Epithelial cell of esophagus (primary cell): ENCODE measurements around the gene TPX2.

ENCODE experiments used
- DNase-seq: peaks from one replicate; pipeline ENCODE4 v3.0.0; 2010; ENCODE audit warnings: low read depth
- H3K4me3 ChIP-seq: 2 replicates; pipeline ENCODE4 v1.5.1; 2011; ENCODE audit warnings: mild to moderate bottlenecking, low read length, control low read depth
- TF ChIP-seq, protein P1 (sequence below): IDR thresholded peaks from 2 replicates; pipeline ENCODE4 v1.5.1; 2011; ENCODE audit warnings: low read depth, mild to moderate bottlenecking, low read length, control low read depth, inconsistent platforms; ENCODE audit not compliant: insufficient read depth; ENCODE audit errors: missing control alignments

The TPX2 gene

DNA sequence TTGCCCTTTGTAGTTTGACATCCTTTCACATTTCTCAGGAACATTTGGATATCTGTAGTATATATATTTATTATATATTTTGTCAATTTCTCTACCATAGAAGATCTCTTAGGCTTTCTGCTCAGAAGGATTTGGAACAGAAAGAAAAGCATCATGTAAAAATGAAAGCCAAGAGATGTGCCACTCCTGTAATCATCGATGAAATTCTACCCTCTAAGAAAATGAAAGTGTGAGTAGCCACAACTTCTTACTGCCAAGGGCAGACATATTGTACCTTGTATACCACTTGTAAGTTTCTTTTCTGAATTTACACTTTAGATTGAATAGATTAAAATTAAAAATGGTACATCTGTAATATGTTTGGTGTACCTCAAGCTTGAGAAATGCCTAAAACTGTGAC, 31.2 kb downstream of the TPX2 start:
- H3K4me3 ChIP-seq: no peak overlapping the region
- DNase-seq: no peak
- TF ChIP-seq, protein P1, sequence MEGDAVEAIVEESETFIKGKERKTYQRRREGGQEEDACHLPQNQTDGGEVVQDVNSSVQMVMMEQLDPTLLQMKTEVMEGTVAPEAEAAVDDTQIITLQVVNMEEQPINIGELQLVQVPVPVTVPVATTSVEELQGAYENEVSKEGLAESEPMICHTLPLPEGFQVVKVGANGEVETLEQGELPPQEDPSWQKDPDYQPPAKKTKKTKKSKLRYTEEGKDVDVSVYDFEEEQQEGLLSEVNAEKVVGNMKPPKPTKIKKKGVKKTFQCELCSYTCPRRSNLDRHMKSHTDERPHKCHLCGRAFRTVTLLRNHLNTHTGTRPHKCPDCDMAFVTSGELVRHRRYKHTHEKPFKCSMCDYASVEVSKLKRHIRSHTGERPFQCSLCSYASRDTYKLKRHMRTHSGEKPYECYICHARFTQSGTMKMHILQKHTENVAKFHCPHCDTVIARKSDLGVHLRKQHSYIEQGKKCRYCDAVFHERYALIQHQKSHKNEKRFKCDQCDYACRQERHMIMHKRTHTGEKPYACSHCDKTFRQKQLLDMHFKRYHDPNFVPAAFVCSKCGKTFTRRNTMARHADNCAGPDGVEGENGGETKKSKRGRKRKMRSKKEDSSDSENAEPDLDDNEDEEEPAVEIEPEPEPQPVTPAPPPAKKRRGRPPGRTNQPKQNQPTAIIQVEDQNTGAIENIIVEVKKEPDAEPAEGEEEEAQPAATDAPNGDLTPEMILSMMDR: no peak

GRCh38 chr20:31774408-31774807, 35.3 kb downstream of the TPX2 start:
- TF ChIP-seq, protein P1: no peak
- DNase-seq: no peak
- H3K4me3 ChIP-seq: no peak overlapping the region

DNA sequence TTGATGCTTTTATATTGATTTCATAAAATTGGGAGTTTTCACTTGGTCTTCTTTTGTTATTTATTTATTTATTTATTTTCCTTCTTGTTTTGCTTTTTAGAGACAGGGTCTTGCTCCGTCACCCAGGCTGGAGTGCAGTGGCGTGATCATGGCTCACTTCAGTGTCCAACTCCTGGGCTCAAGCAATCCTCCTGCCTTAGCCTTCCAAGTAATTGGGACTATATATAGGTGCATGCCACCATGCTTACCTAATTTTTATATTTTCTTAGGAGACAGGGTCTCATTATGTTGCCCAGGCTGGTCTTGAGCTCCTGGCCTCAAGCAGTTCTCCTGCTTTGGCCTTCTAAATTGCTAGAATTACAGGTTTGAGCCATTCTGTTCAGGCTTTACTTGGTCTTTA, 41.7 kb downstream of the TPX2 start:
- H3K4me3 ChIP-seq: no peak overlapping the region
- TF ChIP-seq, protein P1: no peak
- no peak for DNase-seq

GRCh38 chr20:31781945-31782344, 42.9 kb downstream of the TPX2 start:
- no peak for DNase-seq
- TF ChIP-seq, protein P1: no peak
- no peak overlapping the region for H3K4me3 ChIP-seq

DNA sequence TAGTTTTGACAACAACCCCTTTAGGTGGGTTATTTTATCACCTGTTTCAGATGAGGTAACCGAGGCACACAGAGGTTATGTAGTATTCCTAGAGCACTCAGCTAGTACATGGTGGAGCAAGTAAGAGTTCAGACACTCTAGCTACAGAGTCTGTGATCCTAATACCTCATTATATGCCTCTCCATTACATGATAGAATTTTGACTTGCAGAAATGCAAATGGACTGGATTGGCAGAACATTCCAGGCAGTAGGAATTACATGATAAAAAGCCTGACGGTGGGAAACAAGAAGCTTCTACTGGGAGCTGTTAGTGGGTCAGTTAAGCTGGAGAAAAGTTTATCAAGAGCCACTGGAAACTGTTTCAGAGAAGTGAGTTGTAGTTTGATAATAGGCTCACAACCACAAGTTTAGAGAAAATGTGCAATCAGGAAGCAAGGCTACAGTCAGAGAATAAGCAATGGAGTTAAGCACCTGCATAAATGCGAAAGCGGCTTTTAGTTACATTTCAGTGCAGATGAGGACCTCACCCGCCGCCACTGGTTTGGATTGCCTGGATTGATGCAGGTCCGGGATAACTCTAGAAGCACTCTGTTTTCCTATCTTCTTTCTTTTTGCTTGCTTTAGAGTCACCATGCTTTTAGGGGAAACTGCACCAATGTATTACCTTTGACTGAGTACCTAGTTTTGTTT, 45.4 kb downstream of the TPX2 start:
- no peak for DNase-seq
- TF ChIP-seq, protein P1: no peak
- H3K4me3 ChIP-seq: no peak overlapping the region

DNA sequence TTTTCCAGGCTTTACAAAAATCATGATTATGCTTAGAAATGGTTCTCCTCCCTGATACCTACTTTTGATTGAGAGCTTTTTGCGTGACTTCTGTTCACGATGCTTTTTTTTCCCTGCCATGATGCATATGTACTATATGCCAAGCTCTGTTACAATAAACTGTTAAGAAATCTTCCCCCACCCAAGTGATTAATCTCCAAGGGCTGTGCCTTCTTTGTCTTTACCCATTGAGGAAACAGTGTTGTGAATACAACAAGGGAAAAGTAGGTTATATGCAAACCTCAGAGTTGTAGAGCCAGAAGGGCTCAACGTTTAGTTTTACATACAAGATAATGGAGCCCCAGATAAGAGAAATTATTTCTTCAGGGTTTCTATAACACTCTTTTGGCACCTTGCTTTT, 46.0 kb downstream of the TPX2 start:
- DNase-seq: peak; percentile 56
- TF ChIP-seq, protein P1: no peak
- no peak overlapping the region for H3K4me3 ChIP-seq

- H3K4me3 ChIP-seq: no peak overlapping the region
- TF ChIP-seq, protein P1: no peak
- no peak for DNase-seq
Measured at GRCh38 chr20:31788578-31788977, 49.5 kb downstream of the TPX2 start.
